IMR-90 (cell line): ENCODE results near the gene DNAJC4.

Experiments
- CTCF ChIP-seq: conservative IDR thresholded peaks from 2 replicates; pipeline ENCODE4 v1.5.1; 2012; ENCODE audit warnings: mild to moderate bottlenecking, low read depth, low read length, improper control_type of control experiment
- RAD21 ChIP-seq: IDR thresholded peaks from 2 replicates; pipeline ENCODE4 v1.6.1; 2012; ENCODE audit warnings: low read length, improper control_type of control experiment
- TF ChIP-seq, protein P1 (sequence below): fragments of 150-350 bp; IDR thresholded peaks from 2 replicates; pipeline ENCODE4 v1.6.1; 2016; ENCODE audit warnings: low read depth, mild to moderate bottlenecking, low read length, moderate library complexity, borderline replicate concordance

DNA sequence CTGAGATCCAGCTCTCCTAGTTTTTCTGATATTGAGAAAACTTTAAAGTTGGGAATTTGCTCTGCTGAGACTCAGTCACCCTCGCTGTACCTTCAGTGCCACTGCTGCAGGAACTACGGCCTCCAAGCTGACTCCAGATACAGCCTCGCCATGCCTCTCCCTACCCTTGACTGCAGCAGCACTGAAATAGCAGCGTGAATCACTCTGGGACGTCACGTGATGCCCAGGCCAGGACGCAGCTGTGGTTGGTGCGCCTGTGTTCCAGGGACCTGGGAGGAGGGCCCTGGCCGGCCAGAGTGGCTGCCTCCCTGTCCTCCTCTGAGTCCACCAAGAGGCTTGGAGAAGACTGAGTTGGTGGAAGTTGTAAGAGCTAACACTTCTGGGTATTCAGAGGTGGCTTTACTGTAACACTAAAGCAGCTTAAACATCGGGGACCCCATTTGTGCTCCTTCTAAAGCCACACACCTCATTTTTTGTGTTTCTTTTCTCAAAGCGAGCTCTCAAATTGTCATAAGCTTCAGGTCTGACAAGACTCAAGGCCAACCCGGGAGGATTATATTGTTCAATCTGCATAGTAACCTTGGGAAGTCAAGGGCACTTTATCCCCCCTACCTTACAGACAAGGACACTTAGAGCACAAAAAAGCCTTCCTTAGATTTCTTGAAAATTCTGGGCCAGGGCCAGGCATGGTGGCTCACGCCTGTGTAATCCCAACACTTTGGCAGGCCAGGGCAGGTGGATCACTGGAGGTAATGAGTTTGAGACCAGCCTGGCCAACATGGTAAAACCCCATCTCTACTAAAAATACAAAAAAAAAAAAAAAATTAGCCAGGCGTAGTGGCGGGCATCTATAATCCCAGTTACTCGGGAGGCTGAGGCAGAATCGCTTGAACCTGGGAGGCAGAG, 48.6 kb upstream of the DNAJC4 start:
- TF ChIP-seq CTCF (no peak), RAD21 (no peak)
- TF ChIP-seq, protein P1, sequence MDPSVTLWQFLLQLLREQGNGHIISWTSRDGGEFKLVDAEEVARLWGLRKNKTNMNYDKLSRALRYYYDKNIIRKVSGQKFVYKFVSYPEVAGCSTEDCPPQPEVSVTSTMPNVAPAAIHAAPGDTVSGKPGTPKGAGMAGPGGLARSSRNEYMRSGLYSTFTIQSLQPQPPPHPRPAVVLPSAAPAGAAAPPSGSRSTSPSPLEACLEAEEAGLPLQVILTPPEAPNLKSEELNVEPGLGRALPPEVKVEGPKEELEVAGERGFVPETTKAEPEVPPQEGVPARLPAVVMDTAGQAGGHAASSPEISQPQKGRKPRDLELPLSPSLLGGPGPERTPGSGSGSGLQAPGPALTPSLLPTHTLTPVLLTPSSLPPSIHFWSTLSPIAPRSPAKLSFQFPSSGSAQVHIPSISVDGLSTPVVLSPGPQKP, result no peak
